Embryonic facial prominence (tissue), 1 donor: ENCODE results near the gene IFI44L.

Source experiments
- DNase-seq: peaks from one replicate; pipeline ENCODE4 v3.0.0-alpha.2; 2016; ENCODE audit errors: extremely low spot score

Gene IFI44L

DNA sequence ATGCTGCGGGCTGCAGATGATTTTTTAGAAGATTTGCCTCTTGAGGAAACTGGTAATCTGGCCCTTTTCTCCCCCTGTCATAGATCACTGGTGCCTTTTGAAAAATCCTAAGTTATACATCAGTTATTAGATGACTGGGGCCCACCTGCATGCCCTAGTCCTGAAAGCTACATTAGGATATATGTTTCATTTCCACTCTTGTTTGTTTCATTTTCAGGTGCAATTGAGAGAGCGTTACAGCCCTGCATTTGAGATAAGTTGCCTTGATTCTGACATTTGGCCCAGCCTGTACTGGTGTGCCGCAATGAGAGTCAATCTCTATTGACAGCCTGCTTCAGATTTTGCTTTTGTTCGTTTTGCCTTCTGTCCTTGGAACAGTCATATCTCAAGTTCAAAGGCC, 21.3 kb downstream of the IFI44L start:
- DNase-seq, result no peak

DNA sequence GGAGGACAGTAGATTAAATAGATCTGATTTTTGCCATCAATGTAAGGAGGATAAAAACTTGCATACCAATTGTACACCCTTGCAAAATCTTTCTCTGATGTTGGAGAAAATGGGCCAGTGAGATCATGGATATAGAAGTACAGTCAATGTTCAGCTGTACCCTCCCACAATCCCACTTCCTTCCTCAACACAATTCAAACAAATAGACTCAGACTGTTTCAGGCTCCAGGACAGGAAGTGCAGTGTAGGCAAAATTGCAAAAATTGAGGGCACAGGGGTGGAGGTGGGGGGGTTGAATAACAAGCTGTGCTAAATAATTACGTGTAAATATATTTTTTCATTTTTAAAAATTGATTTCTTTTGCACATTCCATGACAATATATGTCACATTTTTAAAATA, 25.5 kb downstream of the IFI44L start:
- DNase-seq, result no peak

DNA sequence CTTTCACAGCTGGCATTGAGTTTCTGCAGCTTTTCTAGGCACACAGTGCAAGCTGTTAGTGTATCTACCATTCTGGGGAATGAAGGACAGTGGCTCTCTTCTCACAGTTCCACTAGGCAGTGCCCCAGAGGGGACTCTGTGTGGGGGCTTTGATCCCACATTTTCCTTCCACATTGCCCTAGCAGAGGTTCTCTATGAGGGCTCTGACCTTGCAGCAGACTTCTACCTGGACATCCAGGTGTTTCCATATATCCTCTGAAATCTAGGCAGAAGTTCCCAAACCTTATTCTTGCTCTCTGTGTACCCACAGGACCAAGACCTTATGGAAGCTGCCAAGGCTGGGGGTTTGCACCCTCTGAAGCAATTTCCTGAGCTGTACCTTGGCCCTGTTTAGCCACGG, 27.0 kb downstream of the IFI44L start:
- no peak for DNase-seq

DNA sequence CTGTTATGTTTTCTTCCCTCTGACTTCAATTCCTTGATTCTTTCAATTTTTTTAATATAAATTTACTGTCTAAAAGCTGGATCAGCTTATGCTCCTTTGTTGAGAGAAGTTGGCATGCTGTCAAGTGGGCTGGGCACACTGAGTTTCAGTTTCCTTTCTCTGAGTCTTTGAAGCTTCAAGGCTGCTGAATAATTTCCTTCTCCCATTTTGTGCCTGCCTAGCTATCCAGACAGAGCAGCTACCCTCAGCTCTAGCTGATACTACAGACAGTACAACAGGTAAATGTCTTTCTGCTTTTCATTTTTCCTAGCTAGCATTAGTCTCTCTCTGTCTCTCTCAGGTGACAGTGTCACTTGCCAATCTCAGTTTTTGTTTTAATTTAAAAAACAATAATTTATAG, 29.4 kb downstream of the IFI44L start, which contains the start of gene IFI44:
IFI44 (plus strand) TSS at position 204 of the 400 bp plus-strand sequence. CDS start 365 bp downstream, outside the sequence.
- peak; percentile 77 for DNase-seq

DNA sequence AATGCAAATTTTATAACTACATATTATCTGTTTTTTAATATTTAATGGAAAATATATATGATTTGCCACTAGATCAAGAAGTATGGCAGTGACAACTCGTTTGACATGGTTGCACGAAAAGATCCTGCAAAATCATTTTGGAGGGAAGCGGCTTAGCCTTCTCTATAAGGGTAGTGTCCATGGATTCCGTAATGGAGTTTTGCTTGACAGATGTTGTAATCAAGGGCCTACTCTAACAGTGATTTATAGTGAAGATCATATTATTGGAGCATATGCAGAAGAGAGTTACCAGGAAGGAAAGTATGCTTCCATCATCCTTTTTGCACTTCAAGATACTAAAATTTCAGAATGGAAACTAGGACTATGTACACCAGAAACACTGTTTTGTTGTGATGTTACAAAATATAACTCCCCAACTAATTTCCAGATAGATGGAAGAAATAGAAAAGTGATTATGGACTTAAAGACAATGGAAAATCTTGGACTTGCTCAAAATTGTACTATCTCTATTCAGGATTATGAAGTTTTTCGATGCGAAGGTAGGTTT, 29.9 kb downstream of the IFI44L start:
- no peak for DNase-seq

DNA sequence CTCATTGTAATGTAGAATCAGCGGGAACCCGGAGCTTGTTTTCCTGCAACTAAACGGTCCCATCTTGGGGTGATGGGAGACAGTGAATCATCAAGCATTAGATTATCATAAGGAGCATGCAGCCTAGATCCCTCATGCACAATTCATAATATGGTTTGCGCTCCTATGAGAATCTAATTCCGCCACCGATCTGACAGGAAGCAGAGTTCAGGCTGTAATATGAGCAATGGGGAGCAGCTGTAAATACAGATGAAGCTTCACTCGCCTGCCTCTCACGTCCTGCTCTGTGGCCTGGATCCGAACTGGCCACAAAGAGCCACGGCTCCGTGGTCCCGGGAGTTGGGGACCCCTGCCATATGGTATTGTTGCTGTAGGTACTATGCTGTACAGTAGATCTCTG, 31.0 kb downstream of the IFI44L start:
- no peak for DNase-seq

DNA sequence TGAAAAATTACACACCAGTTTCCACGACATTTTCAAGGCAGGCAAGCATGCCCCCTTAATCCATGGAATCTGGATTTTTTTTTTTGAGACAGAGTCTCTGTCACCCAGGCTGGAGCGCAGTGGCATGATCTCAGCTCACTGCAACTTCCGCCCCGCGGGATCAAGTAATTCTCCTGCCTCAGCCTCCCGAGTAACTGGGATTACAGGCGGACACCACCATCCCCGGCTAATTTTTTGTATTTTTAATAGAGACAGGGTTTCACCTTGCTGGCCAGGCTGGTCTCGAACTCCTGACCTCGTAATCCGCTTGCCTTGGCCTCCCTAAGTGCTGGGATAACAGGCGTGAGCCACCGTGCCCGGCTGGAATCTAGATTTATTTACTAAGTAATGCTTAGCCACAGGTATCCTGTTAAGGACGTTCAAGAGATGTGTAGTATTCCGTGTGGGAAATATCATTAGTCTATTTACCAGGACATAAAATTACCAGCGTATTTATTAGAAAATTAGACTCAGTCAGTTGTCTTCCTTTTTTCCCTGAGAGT, 31.8 kb downstream of the IFI44L start:
- DNase-seq, result no peak

DNA sequence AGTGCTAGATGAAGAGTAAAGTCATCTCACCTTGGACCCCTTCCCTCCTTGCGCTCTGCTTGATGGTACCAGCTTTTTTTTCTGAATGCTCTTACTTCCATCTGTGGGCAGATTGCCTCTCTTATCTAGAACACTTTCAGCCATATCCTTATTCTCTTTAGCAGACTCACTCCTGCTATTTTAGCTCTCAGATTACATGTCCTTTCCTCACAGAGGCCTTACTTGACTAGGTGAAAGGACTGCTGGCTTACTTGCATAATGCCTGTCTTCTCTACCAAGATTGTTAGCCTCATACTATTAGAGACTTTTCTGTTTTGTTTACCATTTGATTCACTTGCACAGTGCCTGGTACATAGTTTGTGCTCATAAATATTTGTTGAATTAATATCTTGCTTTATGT, 38.7 kb downstream of the IFI44L start:
- DNase-seq, result no peak

DNA sequence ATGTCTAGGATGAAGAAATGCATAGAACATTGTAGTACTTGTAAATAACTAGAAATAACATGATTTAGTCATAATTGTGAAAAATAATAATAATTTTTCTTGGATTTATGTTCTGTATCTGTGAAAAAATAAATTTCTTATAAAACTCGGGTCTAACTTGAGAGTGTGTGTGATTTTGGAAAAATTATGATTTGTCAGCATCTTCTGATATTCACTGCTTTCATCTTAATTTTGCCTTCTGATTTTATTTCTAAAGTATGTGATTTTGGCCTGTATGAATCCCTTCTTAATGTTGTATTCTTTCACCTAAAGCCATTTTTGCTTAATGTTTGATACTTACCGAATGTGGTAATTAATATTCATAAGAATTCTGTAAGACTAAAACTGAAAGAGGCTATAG, 43.7 kb downstream of the IFI44L start:
- DNase-seq, result no peak

DNA sequence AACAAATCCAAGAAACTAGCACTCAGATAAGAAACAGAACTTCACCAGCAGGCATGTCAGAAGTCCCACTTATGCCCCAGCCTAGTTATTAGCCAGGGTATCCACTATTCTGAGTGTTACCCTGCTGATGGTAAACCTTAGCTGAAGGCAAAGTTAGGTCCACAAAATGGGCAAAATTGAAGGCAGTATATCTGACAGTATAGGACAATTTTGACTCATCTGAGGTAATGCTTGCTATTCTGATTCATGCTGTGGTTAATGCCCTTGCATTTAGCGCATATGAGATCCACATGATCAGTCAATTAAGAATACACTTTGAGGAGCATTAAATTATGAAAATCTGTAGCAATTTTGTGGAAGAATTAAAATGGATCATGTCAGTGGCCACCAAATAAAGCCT, 44.5 kb downstream of the IFI44L start:
- no peak for DNase-seq

DNA sequence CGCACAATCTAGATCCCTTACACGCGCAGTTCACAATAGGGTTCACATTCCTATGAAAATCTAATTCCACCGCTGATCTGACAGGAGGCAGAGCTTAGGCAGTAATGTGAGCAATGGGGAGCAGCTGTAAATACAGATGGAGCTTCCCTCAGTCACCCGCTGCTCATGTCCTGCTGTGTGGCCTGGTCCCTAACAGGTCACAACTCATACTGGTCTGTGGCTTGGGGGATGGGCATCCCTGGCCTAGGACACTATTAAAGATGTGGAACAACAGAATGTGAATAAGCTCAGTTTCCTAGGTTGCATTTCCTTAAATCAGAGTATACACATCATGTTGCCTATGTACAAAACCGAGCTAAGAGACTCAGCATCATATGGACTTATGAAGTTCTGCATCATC, 45.6 kb downstream of the IFI44L start:
- DNase-seq, result no peak

DNA sequence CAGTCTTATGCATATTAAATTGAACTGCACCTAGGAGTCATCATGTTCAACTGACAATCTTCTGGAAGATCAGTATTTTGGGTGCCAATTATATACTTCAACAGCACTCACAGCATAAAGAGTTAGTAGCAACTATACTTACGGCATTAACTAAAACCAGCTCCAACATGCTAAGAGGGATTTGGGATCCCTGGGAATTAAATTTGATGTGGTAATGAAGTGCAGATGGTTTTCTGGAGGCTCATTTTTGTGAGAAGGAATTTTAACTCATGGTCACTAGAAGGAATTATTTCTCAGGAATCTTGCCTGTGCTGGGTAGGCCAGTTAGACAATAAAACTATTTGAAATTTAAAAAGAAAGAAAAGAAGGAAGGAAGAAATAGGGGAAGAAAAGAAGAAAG, 47.7 kb downstream of the IFI44L start:
- DNase-seq, result no peak

DNA sequence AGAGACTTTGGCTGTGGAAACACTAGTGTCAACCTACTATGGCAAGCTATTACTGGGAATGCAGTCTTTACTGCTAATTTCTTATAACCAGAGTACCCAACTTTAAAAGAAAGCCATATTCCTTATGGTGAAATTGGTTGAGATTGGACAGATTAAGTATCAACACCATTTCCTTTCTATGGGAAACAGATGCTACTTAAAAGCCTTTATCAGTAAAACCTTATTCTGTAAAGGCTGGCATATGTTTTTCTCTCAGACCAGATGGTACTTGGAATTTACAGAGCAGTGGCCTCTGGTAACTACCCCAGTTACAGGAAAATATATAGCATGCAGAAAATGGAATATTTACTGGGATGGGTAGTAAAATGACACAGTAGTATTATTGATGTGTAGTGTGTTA, 48.2 kb downstream of the IFI44L start:
- no peak for DNase-seq

DNA sequence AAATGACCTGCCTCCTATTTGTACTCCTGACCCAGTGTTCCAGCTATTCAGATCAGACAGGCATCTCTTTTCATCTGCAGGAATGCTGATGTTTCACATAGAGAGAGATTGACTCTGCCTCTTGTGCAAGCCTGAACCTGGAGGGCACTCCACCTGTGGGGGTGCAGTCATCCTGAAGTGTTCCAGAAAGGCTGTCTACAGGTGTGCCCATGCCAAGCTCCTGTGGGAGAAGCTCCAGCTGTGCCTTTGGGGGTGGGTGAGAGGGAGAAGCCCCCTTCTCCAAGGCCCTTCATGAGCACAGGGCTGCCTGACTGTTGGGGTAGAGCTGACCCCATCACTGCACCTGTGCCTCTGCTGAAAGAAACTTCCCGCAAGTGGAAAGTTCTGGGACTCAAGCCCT, 52.2 kb downstream of the IFI44L start:
- DNase-seq, result no peak

DNA sequence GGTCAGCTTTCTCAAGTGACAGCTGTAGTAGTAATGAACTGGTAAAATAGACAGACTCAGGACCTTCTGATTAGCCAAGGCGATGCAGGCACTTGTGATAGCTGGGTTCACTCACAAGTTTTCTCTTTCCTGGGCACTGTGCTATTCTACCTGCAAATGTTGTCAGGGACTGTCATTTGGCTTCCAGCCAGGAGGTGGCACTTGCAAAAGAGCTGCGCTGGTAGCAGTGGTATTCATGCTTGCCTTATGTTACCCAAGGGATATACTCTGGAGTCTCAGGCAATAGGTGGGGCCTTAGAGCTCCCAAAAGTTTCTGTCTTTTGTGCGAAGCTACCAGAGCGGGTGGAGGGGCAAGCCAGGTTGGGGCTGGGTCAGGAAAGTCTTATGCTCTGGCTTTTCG, 52.9 kb downstream of the IFI44L start:
- DNase-seq, result no peak

DNA sequence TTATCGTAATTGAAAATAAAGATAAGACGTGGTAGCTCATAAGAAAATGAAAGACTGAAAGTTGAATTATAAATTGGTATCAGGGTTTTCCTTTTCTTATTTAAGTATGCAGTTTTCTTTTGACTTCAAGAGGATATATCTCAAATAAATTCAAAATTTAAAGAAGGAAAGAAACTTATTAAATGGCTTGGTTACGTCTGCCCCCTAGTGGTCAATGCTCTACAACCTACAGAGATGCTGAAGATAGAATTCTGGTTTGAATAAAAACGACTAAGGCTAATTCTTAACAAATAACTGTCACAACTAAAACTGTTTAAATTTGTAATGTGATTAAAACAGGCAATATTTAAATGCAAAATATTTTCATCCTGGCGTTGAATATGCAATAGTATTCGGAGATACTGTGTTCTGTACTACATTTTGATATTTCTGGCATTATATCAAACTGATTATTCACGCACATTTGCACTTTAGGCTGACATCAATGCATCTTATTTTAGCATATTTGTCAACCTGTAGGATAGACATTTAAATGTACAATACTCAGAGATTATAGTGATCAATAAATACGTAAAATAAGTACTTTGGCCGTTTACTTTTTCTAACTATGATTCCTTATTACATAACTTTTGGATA, 56.2 kb downstream of the IFI44L start:
- DNase-seq, result peak; percentile 72

DNA sequence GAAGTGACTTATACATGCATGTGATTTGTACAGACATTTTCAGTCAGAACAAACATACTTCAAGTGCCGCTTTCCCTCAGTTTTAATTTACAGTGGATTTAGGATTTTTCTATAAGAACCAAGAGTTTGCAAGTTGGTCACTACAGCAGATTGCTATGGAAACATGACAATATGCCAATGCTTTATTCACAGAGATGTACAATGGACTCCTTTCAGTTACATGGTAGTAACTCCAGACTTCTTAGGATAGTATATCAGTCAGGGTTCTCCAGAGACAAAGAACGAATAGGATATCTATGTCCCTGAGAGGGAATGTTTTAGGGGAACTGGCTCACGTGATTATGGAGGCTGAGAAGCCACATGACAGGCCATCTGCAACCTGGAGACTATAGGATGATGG, 56.7 kb downstream of the IFI44L start:
- no peak for DNase-seq

DNA sequence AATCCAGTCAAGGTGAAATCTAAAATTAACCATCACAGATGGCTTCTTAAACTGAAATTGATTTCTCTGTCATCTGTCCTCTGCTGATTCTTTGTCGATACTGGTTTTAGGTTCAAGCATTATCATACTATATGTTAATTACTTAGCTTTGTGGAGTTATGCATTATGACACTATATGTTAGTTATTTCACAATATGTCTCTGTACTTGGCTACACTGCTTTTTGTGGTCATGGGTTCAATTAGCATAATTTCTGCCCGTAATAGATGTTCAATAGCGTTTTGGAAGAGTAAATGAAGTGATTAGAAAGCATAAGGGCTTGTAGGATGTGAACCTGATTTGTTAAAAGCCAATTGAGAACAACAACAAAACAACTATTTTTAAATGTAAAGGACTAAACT, 57.5 kb downstream of the IFI44L start:
- DNase-seq, result no peak

DNA sequence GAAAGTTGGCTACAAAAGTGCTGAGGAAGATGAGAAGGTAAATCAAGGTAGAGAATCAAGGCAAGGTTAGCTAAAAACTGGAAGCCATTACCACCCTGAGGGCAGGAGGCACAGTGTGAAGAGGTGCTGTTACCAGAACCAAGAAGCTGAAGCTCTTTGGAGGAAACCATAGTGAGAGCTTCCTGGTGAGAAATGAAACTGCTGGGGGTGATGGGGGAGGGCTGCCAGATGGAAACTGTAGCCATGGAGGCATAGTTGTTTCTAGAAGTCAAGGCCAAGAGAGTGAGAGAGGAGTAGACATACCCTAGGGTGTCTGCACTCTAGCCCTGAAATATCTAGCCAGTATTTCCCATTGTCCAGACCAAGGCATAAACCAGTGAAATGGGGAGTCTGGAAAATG, 58.1 kb downstream of the IFI44L start:
- no peak for DNase-seq

DNA sequence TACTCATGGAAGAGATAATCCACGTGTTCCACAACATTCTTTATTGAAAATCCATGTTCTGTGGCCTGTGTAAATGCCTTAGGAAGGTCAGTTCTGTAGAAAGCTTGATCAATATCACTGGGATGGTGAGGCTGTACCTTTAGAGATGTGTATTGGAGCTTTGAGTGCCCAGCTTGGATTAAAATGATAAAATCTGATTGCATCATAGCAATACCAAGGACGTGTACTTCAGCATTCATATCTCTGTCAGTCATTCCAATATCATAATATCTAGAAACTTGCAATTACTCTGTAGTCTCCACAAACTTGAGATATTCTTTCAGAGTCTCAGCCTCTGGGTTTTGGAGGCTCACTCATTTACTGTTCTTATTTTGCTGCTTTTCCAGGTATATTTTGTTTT, 61.0 kb downstream of the IFI44L start:
- DNase-seq, result no peak

DNA sequence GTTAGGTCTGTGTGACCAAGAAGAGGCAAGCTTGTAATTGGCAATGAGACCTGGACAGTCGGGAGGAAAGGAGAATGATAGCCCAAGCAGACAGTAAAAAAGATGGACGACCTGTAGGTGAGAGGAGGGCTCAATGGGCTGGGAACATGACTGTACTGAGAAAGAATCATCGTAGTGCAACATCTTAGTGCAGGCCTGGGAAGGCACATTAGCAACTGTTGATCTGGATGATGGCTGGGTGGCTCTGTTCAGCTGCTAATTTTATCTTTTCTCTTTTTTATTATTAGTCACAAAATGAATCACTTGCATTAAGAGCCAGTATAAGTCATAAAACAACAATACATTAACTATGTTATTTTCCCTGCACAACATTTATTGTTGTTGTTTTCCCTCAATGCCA, 62.2 kb downstream of the IFI44L start:
- no peak for DNase-seq

DNA sequence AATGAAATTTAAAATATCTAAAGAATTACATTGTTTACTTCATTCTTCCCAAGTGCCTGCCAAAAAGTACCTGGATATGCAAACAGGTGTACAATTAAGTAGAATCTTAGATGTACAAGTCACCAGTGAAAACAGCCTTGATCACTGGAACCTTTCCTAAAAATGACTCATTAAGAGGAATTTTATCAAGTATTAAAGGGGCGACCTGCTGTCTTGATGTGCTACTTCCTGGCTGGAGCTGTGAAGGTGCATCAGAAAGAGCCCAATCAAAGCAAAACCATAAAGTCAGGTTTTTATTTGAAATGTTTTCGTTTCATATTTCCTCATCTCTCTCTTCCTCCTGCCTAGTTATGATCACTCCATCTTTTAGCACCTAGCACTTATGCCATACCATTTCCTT, 62.8 kb downstream of the IFI44L start:
- no peak for DNase-seq

DNA sequence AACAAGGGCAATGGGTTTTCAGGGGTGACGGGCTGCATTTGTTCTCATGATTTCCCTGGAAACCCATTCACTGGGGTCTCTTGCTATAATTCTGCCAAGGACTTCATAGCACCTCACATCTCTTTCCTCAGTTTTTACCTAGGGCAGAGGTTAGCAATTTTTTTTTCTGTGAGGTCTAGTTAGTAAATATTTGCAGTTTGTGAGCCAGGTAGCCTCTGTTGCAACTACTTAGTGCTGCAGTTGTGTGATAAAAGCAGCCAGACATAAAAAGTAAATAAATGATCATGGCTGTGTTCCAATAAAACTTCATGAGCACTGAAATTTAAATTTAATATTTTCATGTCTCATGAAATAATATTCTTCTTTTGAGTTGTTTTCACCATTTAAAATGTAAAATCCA, 67.1 kb downstream of the IFI44L start:
- no peak for DNase-seq

DNA sequence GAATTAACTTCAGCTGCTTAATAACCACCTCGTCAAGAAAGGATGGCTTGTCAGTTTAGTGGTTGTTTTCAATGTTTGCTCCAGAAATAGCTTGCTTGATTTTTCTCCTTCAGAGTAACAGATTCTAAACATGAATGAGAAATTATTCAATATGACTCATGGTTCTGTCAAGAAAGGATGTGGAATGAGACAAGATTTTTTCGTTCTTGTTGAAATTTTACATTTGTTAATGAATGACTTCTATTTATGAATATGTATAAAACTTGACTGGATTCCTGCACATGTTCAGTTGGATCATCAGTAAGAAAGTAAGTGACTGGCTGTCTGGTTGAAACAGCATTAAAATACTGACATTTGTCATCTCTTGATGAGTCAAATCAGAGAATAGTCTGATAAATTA, 67.7 kb downstream of the IFI44L start:
- DNase-seq, result no peak
